Astrocyte of the spinal cord (primary cell): Measurements from ENCODE around the gene LTB4R.

Experiments
- DNase-seq: peaks from one replicate; pipeline ENCODE4 v3.0.0; 2011; ENCODE audit warnings: low read depth, low spot score
- H3K4me3 ChIP-seq: 2 replicates; pipeline ENCODE4 v1.5.1; 2011; ENCODE audit warnings: low read depth, mild to moderate bottlenecking, low read length, moderate library complexity
- CTCF ChIP-seq: IDR thresholded peaks from 2 replicates; pipeline ENCODE4 v1.5.1; 2012; ENCODE audit warnings: low read depth, mild to moderate bottlenecking, low read length, inconsistent platforms
- in situ Hi-C: cut with HindIII; loops from 2 replicates; pipeline ENCODE4 v1.10.0; 2017; ENCODE audit warnings: low sequenced_read_pairs

Gene LTB4R

GRCh38 chr14:24299255-24300191 is 11.8 kb upstream of the LTB4R start, which contains the start of the genes DHRS1 and NOP9:
TSS of gene DHRS1 (minus strand) at chr14:24299780. CDS start at chr14:24299106, 674 bp downstream.
TSS of gene NOP9 (plus strand) at chr14:24299850. CDS start at chr14:24299955, 105 bp downstream.
- in situ Hi-C loops: no loop called here
- TF ChIP-seq CTCF: no peak
- DNase-seq: peak; percentile 89
- peak within 1 kb of the TSS; percentile 92 for H3K4me3 ChIP-seq

- no peak for TF ChIP-seq CTCF
- in situ Hi-C loops: no loop called here
- peak overlapping the region; percentile 92 for H3K4me3 ChIP-seq
- no peak for DNase-seq
Measured at GRCh38 chr14:24300326-24300980, 10.8 kb upstream of the LTB4R start.

GRCh38 chr14:24304019-24304387 is 7.3 kb upstream of the LTB4R start:
- TF ChIP-seq CTCF: no peak
- no peak for DNase-seq
- in situ Hi-C loops: no loop called here

GRCh38 chr14:24307156-24307574 is 4.1 kb upstream of the LTB4R start:
- in situ Hi-C loops: no loop called here
- no peak for TF ChIP-seq CTCF
- no peak overlapping the region for H3K4me3 ChIP-seq
- no peak for DNase-seq

More at GRCh38 chr14:24304019-24304387, 7.3 kb upstream of the LTB4R start:
- no peak overlapping the region for H3K4me3 ChIP-seq

- peak; percentile 53 for DNase-seq
Measured at GRCh38 chr14:24307575-24308341, 3.5 kb upstream of the LTB4R start, which contains the start of gene CIDEB. TSS of gene CIDEB (minus strand) at chr14:24307977. CDS start at chr14:24307858, 119 bp downstream.

More at GRCh38 chr14:24307575-24308341, 3.5 kb upstream of the LTB4R start, which contains the start of gene CIDEB:
- no peak within 1 kb of the TSS for H3K4me3 ChIP-seq
- in situ Hi-C loops: no loop called here
- peak; percentile 97 for TF ChIP-seq CTCF
